Ectodermal cell (in vitro differentiated cells): Measurements from ENCODE around the gene ANKUB1.

Experiments used
- H3K27ac ChIP-seq: 2 replicates; pipeline ENCODE4 v1.7.0; 2013; ENCODE audit warnings: mild to moderate bottlenecking, low read depth, low read length; ENCODE audit not compliant: insufficient read depth, poor library complexity, severe bottlenecking
- H3K27me3 ChIP-seq: 2 replicates; pipeline ENCODE4 v1.7.0; 2013; ENCODE audit warnings: mild to moderate bottlenecking, low read length; ENCODE audit not compliant: insufficient read depth, control insufficient read depth, poor library complexity, severe bottlenecking
- H3K36me3 ChIP-seq: one replicate; pipeline ENCODE4 v1.7.0; 2013; ENCODE audit warnings: low read length; ENCODE audit not compliant: control insufficient read depth, insufficient read depth
- H3K4me1 ChIP-seq: one replicate; pipeline ENCODE4 v1.7.0; 2013; ENCODE audit warnings: low read length; ENCODE audit not compliant: control insufficient read depth, insufficient read depth
- H3K4me3 ChIP-seq: 2 replicates; pipeline ENCODE4 v1.7.0; 2013; ENCODE audit warnings: low read depth, low read length, control low read depth; ENCODE audit not compliant: insufficient read depth
- H3K9me3 ChIP-seq: 2 replicates; pipeline ENCODE4 v1.7.0; 2013; ENCODE audit warnings: mild to moderate bottlenecking, low read length, moderate library complexity; ENCODE audit not compliant: control insufficient read depth
- WGBS, 2 experiments: methylation state at CpG; one replicate each; pipeline ENCODE4 v1.1.7; 2013; ENCODE audit warnings: missing lambda C conversion rate in 2 of 2; 5-methylcytosine and 5-hydroxymethylcytosine counted together

ANKUB1 gene

DNA sequence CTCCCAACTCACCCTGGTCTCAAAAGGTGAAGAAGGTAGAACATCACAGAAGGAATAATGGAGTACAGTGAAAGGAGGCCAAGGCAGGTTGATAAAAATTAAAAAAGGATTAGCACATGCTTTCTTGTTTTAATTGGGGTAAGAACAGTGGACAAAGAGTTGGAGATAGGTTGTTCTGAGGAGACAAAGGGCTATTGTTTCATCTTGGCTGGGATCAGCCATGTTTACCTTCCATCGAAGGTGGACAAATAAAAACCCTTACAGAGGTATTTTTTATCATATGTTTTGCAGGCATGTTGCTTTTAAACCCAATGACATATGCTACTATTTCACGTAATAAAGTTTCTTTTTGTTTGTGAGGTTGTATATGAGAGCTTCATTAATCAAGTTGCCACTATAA, 53.0 kb downstream of the ANKUB1 start:
- no peaks in the 10 kb centered on the region for H3K4me1 ChIP-seq
- peaks cover 3% of the 10 kb centered on the region for H3K36me3 ChIP-seq
- no peak overlapping the region for H3K4me3 ChIP-seq
- 95 to 100% methylated on average over 1 to 2 of the region's 2 CpGs for WGBS, 2 experiments
- no peaks in the 10 kb centered on the region for H3K9me3 ChIP-seq
- H3K27ac ChIP-seq, result no peak overlapping the region
- H3K27me3 ChIP-seq, result no peaks in the 10 kb centered on the region

DNA sequence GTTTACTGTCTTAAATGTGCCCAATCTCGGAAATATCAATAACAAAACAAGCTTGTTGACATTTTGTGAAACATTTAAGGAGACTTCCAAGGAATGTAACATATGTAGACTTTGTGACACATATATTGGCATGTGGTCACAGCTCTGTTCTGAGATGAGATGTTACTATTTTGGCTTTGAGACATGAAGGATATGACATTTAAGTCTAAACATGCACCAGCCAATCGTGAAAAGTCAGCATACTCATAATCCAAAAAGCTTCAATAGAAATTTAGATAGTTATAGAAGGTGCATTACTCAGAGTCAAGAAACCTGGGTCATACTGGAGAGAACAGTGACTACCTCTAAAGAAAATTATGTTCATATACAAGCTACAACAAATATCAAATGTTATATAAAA, 53.5 kb downstream of the ANKUB1 start:
- H3K36me3 ChIP-seq, result peaks cover 3% of the 10 kb centered on the region

DNA sequence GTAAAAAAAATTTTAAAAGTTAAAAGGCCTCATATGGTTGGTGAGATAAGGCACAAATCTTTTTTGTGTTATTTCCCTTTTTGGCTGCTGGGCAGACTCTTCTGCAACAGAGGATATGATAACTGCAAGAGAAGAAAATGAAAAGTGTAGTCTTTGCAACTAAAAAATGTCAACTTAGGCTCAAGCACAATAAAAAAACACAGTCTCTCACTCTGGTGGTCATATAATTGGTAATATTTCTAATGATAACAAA, 55.5 kb downstream of the ANKUB1 start:
- no peak overlapping the region for H3K4me3 ChIP-seq
- no peaks in the 10 kb centered on the region for H3K9me3 ChIP-seq
- H3K4me1 ChIP-seq, result no peaks in the 10 kb centered on the region
- H3K27ac ChIP-seq, result no peak overlapping the region
- peaks cover 3% of the 10 kb centered on the region for H3K36me3 ChIP-seq
- no peaks in the 10 kb centered on the region for H3K27me3 ChIP-seq

More for the DNA sequence above, 53.5 kb downstream of the ANKUB1 start:
- WGBS, 2 experiments, result 80 to 100% methylated on average over 1 to 2 of the region's 2 CpGs
- H3K4me3 ChIP-seq, result no peak overlapping the region
- H3K9me3 ChIP-seq, result no peaks in the 10 kb centered on the region
- no peak overlapping the region for H3K27ac ChIP-seq
- no peaks in the 10 kb centered on the region for H3K27me3 ChIP-seq
- no peaks in the 10 kb centered on the region for H3K4me1 ChIP-seq

DNA sequence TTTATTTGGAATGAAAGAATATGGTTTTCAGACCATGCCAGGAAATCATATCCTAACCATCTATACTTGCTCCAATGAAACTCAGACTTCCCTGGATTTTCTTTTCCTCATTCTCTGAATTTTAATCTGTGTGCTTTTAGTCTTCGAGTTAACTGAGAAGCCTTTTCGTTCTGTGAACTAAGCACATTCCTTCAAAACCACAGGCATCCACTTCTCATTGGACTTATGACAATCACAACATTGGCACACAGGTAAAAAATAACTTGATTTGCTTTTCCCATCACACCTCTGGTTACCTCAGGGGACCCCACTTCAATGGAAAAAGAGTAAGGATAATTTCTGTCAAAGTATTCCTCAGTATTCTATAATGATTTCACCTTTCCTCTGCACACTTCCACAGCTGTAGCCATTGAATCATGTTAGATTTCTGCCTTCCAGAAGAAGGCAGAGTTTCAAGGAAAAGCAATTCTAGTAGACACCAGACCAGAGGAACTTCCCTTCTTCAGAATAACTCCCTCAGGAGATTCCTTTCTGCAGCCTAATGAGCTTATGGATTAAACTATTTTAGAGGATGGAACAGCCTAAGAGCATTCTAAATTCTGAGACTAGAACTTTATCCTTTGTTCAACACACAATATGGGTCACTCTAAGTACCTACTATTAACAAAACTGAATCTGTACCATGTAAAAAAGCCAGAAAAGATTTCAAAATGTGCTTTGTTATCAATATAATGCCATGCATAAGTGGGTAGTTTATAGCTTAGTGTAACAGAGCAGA, 56.0 kb downstream of the ANKUB1 start:
- Histone ChIP-seq H3K36me3 (peaks cover 3% of the 10 kb centered on the region), H3K4me3 (no peak overlapping the region)

DNA sequence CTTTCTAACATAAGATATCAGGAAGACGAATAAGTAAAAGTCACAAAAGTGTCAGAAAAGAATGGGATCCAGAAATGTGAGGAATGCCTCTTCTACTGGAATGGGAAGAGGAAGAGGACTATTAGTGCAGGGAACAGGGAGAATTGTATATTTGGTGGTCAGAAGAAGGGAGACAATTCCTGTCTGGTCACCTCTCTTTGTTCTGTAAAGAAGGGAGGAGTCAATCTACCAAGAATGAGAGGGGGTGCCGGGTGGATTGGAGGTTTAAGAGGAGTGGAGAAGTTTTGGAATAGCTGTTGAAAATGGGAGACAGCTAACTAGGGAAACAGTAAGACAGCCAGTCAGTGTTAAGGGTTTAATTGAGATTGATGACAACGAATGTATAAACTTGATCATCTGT, 60.1 kb downstream of the ANKUB1 start:
- H3K4me1 ChIP-seq, result no peaks in the 10 kb centered on the region
- no peaks in the 10 kb centered on the region for H3K36me3 ChIP-seq
- no peaks in the 10 kb centered on the region for H3K9me3 ChIP-seq
- no peaks in the 10 kb centered on the region for H3K27me3 ChIP-seq
- no peak overlapping the region for H3K27ac ChIP-seq
- H3K4me3 ChIP-seq, result no peak overlapping the region
- 89 to 94% methylated on average over 3 of the region's 3 CpGs for WGBS, 2 experiments

More for the DNA sequence above, 56.0 kb downstream of the ANKUB1 start:
- Histone ChIP-seq H3K27ac (no peak overlapping the region), H3K27me3 (no peaks in the 10 kb centered on the region), H3K4me1 (no peaks in the 10 kb centered on the region), H3K9me3 (no peaks in the 10 kb centered on the region)
- 94% methylated on average over 2 of the region's 2 CpGs for WGBS, 2 experiments

DNA sequence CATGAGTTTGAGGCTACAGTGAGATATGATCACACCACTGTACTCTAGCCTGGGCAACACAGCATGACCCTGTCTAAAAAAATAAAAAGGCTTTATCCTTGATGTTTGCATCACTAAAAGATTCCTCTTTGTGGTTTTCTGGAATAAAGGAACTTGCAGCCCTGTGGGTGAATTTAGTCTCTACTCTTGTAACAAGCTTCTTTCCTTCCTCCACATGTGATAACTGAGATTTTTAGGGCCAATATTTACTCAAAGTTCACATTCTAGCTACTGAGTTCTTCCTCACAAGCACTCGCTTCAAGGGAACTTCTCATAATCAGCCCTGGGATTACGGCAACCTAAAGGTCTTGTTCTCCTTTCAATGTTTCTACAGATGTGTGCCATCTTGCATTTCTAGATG, 64.7 kb downstream of the ANKUB1 start:
- Histone ChIP-seq H3K27ac (no peak overlapping the region), H3K9me3 (no peaks in the 10 kb centered on the region), H3K4me3 (no peak overlapping the region), H3K27me3 (no peaks in the 10 kb centered on the region), H3K4me1 (no peaks in the 10 kb centered on the region), H3K36me3 (no peaks in the 10 kb centered on the region)
- WGBS, 2 experiments, result 90 to 100% methylated on average over 2 of the region's 2 CpGs

DNA sequence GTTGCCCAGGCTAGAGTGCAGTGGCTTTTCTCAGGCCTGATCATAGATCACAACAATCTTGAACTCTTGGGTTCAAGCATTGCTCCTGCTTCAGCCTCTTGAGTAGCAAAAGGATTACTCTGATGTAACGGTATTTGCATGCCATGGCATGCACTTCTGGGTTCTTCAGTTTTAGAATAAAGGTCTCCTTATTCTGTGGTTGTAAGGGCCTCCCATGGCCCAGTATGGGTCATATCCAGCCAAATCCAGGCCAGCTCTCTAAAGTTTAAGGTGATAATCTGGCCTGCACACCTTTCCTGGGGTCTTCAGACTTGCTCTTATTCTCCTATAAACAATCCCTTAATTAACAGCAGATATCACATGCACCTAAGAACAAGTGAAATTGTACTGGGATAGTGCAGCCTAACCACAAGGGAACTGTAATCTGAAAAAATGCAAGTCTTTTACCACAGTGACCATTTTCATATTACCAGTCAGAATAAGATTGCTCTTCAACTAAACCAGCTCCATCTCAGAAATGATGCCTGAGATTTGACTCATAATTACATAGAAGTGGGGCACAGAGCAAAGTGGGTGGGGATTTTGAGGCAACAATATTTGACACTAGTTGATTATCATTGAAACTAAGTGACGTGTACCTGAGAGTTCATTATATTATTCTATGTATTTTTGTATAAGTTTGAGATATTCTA, 65.5 kb downstream of the ANKUB1 start:
- WGBS, 2 experiments, result 88 to 100% methylated on average over 1 of the region's 2 CpGs
- H3K9me3 ChIP-seq, result no peaks in the 10 kb centered on the region
- H3K4me1 ChIP-seq, result no peaks in the 10 kb centered on the region
- no peak overlapping the region for H3K27ac ChIP-seq
- H3K4me3 ChIP-seq, result no peak overlapping the region
- H3K27me3 ChIP-seq, result no peaks in the 10 kb centered on the region
- no peaks in the 10 kb centered on the region for H3K36me3 ChIP-seq

DNA sequence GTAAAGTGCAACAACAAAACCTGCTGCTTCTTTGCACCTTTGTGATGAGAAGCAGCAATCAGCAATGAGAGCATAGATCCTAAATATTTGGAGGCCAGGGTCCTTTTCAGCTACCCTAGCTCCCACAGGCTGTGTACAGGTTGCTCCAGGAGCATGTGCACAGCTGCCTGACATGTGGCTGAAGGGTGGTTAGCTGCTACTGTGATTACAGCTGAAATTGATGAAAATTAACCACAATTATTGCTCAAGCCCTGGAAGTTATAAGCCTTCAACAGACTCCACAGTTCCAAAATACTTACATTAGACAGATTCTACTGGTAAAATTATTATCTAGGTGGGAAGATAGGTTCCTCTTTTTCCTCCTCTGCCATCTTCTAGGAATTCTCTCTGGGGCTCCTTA, 68.6 kb downstream of the ANKUB1 start:
- H3K4me1 ChIP-seq, result no peaks in the 10 kb centered on the region
- H3K27ac ChIP-seq, result no peak overlapping the region
- no peaks in the 10 kb centered on the region for H3K27me3 ChIP-seq
- H3K9me3 ChIP-seq, result no peaks in the 10 kb centered on the region
- H3K36me3 ChIP-seq, result no peaks in the 10 kb centered on the region
- H3K4me3 ChIP-seq, result no peak overlapping the region

DNA sequence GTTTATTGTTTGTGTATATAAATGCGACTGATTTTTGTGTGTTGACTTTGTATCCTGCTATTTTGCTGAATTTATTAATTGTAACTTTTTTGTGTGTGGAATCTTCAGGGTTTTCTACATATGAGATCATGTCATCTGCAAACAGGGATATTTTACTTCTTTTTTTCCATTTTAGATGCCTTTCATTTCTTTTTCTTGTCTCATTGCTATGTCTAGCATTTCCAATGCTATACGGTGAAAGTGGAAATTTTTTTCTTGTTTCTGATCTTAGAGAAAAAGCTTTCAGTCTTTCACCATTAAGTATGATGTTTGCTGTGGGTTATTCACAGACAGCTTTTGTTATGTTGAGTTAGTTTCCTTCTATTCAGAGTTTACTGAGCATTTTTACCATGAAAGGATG, 71.4 kb downstream of the ANKUB1 start:
- Histone ChIP-seq H3K9me3 (no peaks in the 10 kb centered on the region), H3K27me3 (no peaks in the 10 kb centered on the region), H3K36me3 (no peaks in the 10 kb centered on the region), H3K4me3 (no peak overlapping the region), H3K4me1 (no peaks in the 10 kb centered on the region), H3K27ac (no peak overlapping the region)
- WGBS, 2 experiments, result 96 to 98% methylated on average over 2 of the region's 2 CpGs

DNA sequence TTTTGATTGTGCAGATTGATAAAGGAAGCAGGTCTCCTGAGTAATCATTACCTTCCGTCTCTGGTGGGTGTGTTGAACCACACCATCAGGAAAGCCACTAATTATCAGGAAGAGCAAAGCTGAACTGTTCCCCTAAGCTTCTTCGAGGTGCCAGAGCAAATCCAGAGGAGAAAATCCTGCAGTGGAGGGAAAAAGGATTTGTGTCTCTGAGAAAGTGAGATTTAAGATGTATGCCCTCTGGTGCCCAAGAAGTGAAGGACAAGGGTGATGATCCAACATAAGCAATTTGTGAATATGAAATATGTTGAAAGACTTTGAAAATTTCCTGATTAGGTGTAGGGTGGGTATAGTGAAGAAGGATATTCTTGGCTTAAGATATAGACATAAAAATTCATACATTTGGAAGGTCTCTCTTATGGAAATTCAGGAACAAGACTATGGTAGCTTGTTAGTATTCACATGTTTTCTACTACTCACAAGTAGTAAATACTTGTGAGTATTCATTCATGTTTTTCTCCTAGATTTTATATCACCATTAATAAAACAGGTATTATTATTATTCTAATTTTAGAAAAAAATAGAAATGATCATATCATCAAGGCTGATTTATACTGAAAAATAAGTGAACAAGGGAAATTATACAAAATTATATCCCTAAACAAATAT, 74.8 kb downstream of the ANKUB1 start:
- H3K36me3 ChIP-seq, result no peaks in the 10 kb centered on the region
- H3K4me3 ChIP-seq, result no peak overlapping the region
- H3K27ac ChIP-seq, result no peak overlapping the region
- 37 to 38% methylated on average over 2 of the region's 2 CpGs for WGBS, 2 experiments
- no peaks in the 10 kb centered on the region for H3K4me1 ChIP-seq
- no peaks in the 10 kb centered on the region for H3K27me3 ChIP-seq
- no peaks in the 10 kb centered on the region for H3K9me3 ChIP-seq
